Measurements from ENCODE around the gene FNDC5.

FNDC5 gene

GRCh38 chr1:32881871-32882850 lies 11.4 kb upstream of the FNDC5 start:
- ChIA-PET CTCF (interaction anchor here (1.0 to 3.3 kb wide), 7 partner anchors 8 to 205 kb away, joined by 3 to 25 read pairs (median 3); partner anchors contain the start of gene FNDC5), POLR2A (no interaction called here)
- no peak overlapping the region for H3K4me3 ChIP-seq (ENCODE audit: low read depth, low read length)
- TF ChIP-seq, protein P1, sequence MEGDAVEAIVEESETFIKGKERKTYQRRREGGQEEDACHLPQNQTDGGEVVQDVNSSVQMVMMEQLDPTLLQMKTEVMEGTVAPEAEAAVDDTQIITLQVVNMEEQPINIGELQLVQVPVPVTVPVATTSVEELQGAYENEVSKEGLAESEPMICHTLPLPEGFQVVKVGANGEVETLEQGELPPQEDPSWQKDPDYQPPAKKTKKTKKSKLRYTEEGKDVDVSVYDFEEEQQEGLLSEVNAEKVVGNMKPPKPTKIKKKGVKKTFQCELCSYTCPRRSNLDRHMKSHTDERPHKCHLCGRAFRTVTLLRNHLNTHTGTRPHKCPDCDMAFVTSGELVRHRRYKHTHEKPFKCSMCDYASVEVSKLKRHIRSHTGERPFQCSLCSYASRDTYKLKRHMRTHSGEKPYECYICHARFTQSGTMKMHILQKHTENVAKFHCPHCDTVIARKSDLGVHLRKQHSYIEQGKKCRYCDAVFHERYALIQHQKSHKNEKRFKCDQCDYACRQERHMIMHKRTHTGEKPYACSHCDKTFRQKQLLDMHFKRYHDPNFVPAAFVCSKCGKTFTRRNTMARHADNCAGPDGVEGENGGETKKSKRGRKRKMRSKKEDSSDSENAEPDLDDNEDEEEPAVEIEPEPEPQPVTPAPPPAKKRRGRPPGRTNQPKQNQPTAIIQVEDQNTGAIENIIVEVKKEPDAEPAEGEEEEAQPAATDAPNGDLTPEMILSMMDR (IDR thresholded peaks at IDR 0.05; ENCODE audit: insufficient read depth, low read length, missing control alignments) = no peak
- DNase-seq (ENCODE audit: low read depth, low spot score) = no peak

GRCh38 chr1:32881291-32881690 lies 10.6 kb upstream of the FNDC5 start:
- CTCF ChIA-PET = interaction anchor here (1.4 to 3.3 kb wide), 5 partner anchors 9 to 206 kb away, joined by 3 to 25 read pairs (median 5); partner anchors contain the start of gene FNDC5

GRCh38 chr1:32878637-32879041 lies 7.9 kb upstream of the FNDC5 start:
- ChIA-PET CTCF (interaction anchor here (0.9 to 9.0 kb wide), 5 partner anchors 10 to 206 kb away, joined by 3 to 187 read pairs (median 4); partner anchors contain the start of gene AZIN2), POLR2A (no interaction called here)

More at GRCh38 chr1:32881291-32881690, 10.6 kb upstream of the FNDC5 start:
- no peak for DNase-seq (ENCODE audit: low read depth, low spot score)
- TF ChIP-seq, protein P1 (IDR thresholded peaks at IDR 0.05; ENCODE audit: insufficient read depth, low read length, missing control alignments) = no peak
- H3K4me3 ChIP-seq (ENCODE audit: low read depth, low read length) = no peak overlapping the region
- POLR2A ChIA-PET = no interaction called here

GRCh38 chr1:32878183-32878582 lies 7.5 kb upstream of the FNDC5 start:
- TF ChIP-seq, protein P1 (IDR thresholded peaks at IDR 0.05; ENCODE audit: insufficient read depth, low read length, missing control alignments) = no peak
- DNase-seq (ENCODE audit: low read depth, low spot score) = no peak
- CTCF ChIA-PET = interaction anchor here (0.9 to 9.0 kb wide), 5 partner anchors 9 to 207 kb away, joined by 3 to 187 read pairs (median 4); partner anchors contain the start of gene AZIN2
- POLR2A ChIA-PET = no interaction called here
- no peak overlapping the region for H3K4me3 ChIP-seq (ENCODE audit: low read depth, low read length)

More at GRCh38 chr1:32878637-32879041, 7.9 kb upstream of the FNDC5 start:
- DNase-seq (ENCODE audit: low read depth, low spot score) = no peak
- TF ChIP-seq, protein P1 (IDR thresholded peaks at IDR 0.05; ENCODE audit: insufficient read depth, low read length, missing control alignments) = no peak
- H3K4me3 ChIP-seq (ENCODE audit: low read depth, low read length) = no peak overlapping the region

- CTCF ChIA-PET = interaction anchor here (0.8 to 9.0 kb wide), 18 partner anchors 11 to 477 kb away, joined by 3 to 187 read pairs (median 14); partner anchors contain the start of genes AZIN2 and HPCA
Observed at GRCh38 chr1:32877211-32878110, 6.7 kb upstream of the FNDC5 start.

More at GRCh38 chr1:32877211-32878110, 6.7 kb upstream of the FNDC5 start:
- H3K4me3 ChIP-seq (ENCODE audit: low read depth, low read length) = no peak overlapping the region
- TF ChIP-seq, protein P1 (IDR thresholded peaks at IDR 0.05; ENCODE audit: insufficient read depth, low read length, missing control alignments) = no peak
- POLR2A ChIA-PET = no interaction called here
- DNase-seq (ENCODE audit: low read depth, low spot score) = no peak
